OCI-LY3 (cell line): ENCODE data around the gene SLC12A8.

Experiments used
- H2AFZ ChIP-seq: fragments of 200-600, 300-600 bp; shearing (Covaris generic); 2 replicates; pipeline ENCODE4 v1.6.0; 2014; ENCODE audit warnings: antibody characterized with exemption, low read depth, low read length
- H3K27ac ChIP-seq: fragments of 200-600, 300-600 bp; sonication (generic); 2 replicates; pipeline ENCODE4 v1.5.1; 2014; ENCODE audit warnings: mild to moderate bottlenecking, low read length, moderate library complexity, mixed read lengths
- H3K27me3 ChIP-seq: fragments of 200-600, 300-600 bp; sonication (generic); 2 replicates; pipeline ENCODE4 v1.6.1; 2014; ENCODE audit warnings: low read depth, low read length, mixed read lengths
- H3K36me3 ChIP-seq: fragments of 200-600, 300-600 bp; sonication (generic); replicated peaks from 2 replicates; pipeline ENCODE3; 2014; ENCODE audit warnings: low read depth, low read length, mixed read lengths
- H3K4me1 ChIP-seq: fragments of 300-600, 200-600 bp; sonication (generic); 2 replicates; pipeline ENCODE4 v1.6.1; 2014; ENCODE audit warnings: low read length, mixed read lengths
- H3K4me2 ChIP-seq: fragments of 200-600, 300-600 bp; sonication (generic); 2 replicates; pipeline ENCODE4 v1.6.1; 2014; ENCODE audit warnings: low read length, mixed read lengths
- H3K4me3 ChIP-seq: fragments of 300-600, 200-600 bp; sonication (generic); 2 replicates; pipeline ENCODE4 v1.5.1; 2014; ENCODE audit warnings: antibody characterized with exemption, mild to moderate bottlenecking, low read length, moderate library complexity
- H3K79me2 ChIP-seq: fragments of 300-600, 200-600 bp; shearing (Covaris generic); 2 replicates; pipeline ENCODE4 v1.6.1; 2014; ENCODE audit warnings: mild to moderate bottlenecking, low read length, mixed read lengths
- H3K9ac ChIP-seq: fragments of 300-600, 200-600 bp; shearing (Covaris generic); 2 replicates; pipeline ENCODE4 v1.6.0; 2014; ENCODE audit warnings: mild to moderate bottlenecking, low read length, moderate library complexity
- H3K9me3 ChIP-seq: fragments of 200-600, 300-600 bp; shearing (Covaris generic); 2 replicates; pipeline ENCODE4 v1.6.1; 2014; ENCODE audit warnings: low read length, mixed read lengths; ENCODE audit not compliant: insufficient read depth
- H4K20me1 ChIP-seq: fragments of 200-600, 300-600 bp; sonication (generic); 2 replicates; pipeline ENCODE4 v1.6.1; 2016; ENCODE audit warnings: low read length, mixed read lengths; ENCODE audit not compliant: insufficient read depth
- CTCF ChIP-seq: fragments of 200-600, 300-600 bp; sonication (generic); IDR thresholded peaks from 2 replicates; pipeline ENCODE4 v1.5.1; 2014; ENCODE audit warnings: antibody characterized with exemption, low read length, low read depth
- EZH2phosphoT487 ChIP-seq: fragments of 200-600 bp; shearing (Covaris generic); IDR thresholded peaks from 2 replicates; pipeline ENCODE4 v1.6.1; 2018; ENCODE audit warnings: antibody characterized with exemption, mixed run types, low read depth

Gene SLC12A8

DNA sequence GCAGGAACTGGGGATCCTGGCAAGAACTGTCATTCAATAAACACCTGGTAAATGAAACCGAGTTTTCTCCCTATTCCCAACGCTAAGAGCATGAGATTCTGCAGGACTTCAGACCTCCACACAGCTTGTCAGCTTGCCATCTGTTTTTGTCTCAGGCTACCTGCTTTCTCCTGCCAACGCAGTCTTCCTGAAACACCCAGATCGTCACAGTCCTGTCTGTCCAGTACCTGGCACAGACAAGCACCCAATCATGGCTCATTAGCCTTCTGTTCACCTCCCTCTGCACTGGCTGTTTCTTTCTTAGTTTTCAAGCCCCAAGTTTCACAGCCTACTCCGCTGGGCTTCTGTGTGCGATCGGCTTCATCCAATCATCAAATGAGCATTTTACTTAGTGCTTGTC is 5.0 kb downstream of the SLC12A8 start:
- Histone ChIP-seq H3K9me3 (no peaks in the 10 kb centered on the region), H3K4me2 (no peak overlapping the region), H3K27me3 (no peaks in the 10 kb centered on the region), H3K79me2 (no peaks in the 10 kb centered on the region), H3K36me3 (no peaks in the 10 kb centered on the region), H2AFZ (no peak overlapping the region), H4K20me1 (no peaks in the 10 kb centered on the region), H3K4me3 (no peak overlapping the region), H3K9ac (no peak overlapping the region), H3K4me1 (no peaks in the 10 kb centered on the region), H3K27ac (no peak overlapping the region)
- TF ChIP-seq EZH2phosphoT487: no peak
- TF ChIP-seq CTCF: no peak

- H3K4me2 ChIP-seq: no peak overlapping the region
- H3K36me3 ChIP-seq: no peaks in the 10 kb centered on the region
- H3K9ac ChIP-seq: no peak overlapping the region
- H2AFZ ChIP-seq: no peak overlapping the region
- no peaks in the 10 kb centered on the region for H3K9me3 ChIP-seq
- H3K27ac ChIP-seq: no peak overlapping the region
- H3K4me1 ChIP-seq: no peaks in the 10 kb centered on the region
- H3K4me3 ChIP-seq: no peak overlapping the region
- no peaks in the 10 kb centered on the region for H3K79me2 ChIP-seq
- no peaks in the 10 kb centered on the region for H3K27me3 ChIP-seq
- no peaks in the 10 kb centered on the region for H4K20me1 ChIP-seq
- TF ChIP-seq CTCF: no peak
- TF ChIP-seq EZH2phosphoT487: no peak
These were observed 5.6 kb downstream of the SLC12A8 start for GRCh38 chr3:125206934-125207333.

- H3K36me3 ChIP-seq: no peaks in the 10 kb centered on the region
- TF ChIP-seq EZH2phosphoT487 (no peak), CTCF (no peak)
- no peaks in the 10 kb centered on the region for H3K9me3 ChIP-seq
- no peak overlapping the region for H3K4me3 ChIP-seq
- H2AFZ ChIP-seq: no peak overlapping the region
- H4K20me1 ChIP-seq: no peaks in the 10 kb centered on the region
- H3K4me2 ChIP-seq: no peak overlapping the region
- no peak overlapping the region for H3K27ac ChIP-seq
- H3K27me3 ChIP-seq: no peaks in the 10 kb centered on the region
- no peaks in the 10 kb centered on the region for H3K79me2 ChIP-seq
- H3K9ac ChIP-seq: no peak overlapping the region
- H3K4me1 ChIP-seq: peaks cover 18% of the 10 kb centered on the region
These were observed 8.8 kb downstream of the SLC12A8 start for GRCh38 chr3:125203731-125204130.

GRCh38 chr3:125202197-125202596 is 10.4 kb downstream of the SLC12A8 start:
- TF ChIP-seq CTCF (peak; percentile 70), EZH2phosphoT487 (no peak)
- Histone ChIP-seq H4K20me1 (no peaks in the 10 kb centered on the region), H2AFZ (no peak overlapping the region), H3K4me1 (peaks cover 24% of the 10 kb centered on the region), H3K4me3 (no peak overlapping the region), H3K79me2 (no peaks in the 10 kb centered on the region), H3K27me3 (peaks cover 5% of the 10 kb centered on the region; the same call in 1 of the 2 replicates), H3K9me3 (no peaks in the 10 kb centered on the region), H3K4me2 (no peak overlapping the region), H3K9ac (no peak overlapping the region), H3K36me3 (no peaks in the 10 kb centered on the region), H3K27ac (no peak overlapping the region)
